Measurements from ENCODE around the gene MST1. TPM values are rescaled to one million over a fixed set of nuclear protein-coding genes. Genes with fewer than 3 reads are reported as not detected.

The MST1 gene
- total RNA-seq, 4 donors from 2014 or later, result 12.9 to 24.7 (median 17.4) TPM

DNA sequence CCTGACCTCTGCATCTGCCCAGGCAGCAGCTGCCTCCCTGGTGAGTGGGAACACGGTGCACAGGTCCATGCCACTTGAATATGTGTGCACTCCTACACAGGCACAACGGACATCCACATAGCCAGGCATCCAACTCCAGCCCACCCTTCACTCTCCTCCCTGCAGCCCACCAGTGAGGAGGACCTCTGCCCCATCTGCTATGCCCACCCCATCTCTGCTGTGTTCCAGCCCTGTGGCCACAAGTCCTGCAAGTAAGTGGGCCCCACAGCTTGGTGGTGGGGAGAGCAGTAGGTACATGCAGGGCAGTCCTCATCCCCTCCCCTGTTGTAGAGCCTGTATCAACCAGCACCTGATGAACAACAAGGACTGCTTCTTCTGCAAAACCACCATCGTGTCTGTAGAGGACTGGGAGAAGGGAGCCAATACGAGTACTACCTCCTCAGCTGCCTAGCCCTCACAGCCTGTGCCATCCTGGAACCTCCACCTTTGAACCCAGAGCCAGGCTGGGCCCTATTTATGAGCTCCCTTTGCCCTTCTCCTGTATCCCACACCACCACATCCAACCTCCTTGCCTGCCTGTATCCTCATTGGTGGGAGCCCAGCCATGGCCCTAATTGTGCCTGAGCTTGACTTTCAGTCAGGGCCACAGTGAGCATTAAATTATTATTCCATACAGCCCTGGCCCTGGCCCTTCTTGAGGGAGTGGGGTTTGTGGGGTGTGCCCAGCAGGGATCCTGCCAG is 31.8 kb upstream of the MST1 start:
- WGBS, 2 donors, result 47 to 54% methylated on average over 4 of the region's 4 CpGs
- no peak for TF ChIP-seq POLR2A (IDR thresholded peaks at IDR 0.05)
- TF ChIP-seq, protein P1, sequence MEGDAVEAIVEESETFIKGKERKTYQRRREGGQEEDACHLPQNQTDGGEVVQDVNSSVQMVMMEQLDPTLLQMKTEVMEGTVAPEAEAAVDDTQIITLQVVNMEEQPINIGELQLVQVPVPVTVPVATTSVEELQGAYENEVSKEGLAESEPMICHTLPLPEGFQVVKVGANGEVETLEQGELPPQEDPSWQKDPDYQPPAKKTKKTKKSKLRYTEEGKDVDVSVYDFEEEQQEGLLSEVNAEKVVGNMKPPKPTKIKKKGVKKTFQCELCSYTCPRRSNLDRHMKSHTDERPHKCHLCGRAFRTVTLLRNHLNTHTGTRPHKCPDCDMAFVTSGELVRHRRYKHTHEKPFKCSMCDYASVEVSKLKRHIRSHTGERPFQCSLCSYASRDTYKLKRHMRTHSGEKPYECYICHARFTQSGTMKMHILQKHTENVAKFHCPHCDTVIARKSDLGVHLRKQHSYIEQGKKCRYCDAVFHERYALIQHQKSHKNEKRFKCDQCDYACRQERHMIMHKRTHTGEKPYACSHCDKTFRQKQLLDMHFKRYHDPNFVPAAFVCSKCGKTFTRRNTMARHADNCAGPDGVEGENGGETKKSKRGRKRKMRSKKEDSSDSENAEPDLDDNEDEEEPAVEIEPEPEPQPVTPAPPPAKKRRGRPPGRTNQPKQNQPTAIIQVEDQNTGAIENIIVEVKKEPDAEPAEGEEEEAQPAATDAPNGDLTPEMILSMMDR (IDR thresholded peaks at IDR 0.05), result no peak
- DNase-seq (ENCODE audit: low spot score in 2 of 2), result peak in 1 of 2 donors; percentile 83
- H3K4me3 ChIP-seq (ENCODE audit: low read depth, poor library complexity, severe bottlenecking), result no peak overlapping the region
- intact Hi-C loops (cut with DNase I; ENCODE audit: low total_unique reads), result loop anchor here (10.0 kb wide), 1 partner anchor 64 kb away; the partner anchor contains the start of gene IP6K1

DNA sequence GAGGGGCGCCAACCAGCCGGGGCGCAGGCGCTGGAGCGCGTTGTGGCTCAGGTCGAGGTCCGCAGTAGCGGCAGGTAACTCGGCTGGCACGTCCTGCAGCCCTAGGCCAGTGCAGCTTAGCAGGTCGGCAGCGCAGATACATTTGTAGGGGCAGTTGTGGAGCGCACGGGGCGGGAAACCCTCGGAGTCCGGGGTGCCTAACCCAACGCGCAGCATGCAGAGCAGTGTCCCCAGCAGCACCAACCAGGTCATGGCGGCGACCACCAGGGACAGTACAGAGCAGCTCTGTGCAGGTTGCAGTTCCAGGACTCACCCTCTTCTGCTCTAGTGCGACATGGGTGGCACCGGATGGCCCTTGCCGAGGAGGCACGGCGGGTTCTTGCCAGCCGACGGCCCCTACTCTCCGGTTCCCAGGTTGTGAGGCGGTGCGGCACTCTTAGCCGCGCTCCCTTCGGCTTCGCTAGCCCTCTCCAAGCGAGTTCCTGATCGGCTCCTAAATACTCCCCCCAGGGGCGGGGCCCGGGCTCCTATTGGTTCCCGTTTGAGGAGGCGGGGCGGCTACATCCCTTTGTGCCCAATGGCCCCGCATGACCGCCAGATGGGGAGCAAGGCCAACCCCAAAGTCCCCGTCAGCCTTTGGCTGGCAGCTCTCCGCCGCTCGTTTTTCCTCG is 30.1 kb upstream of the MST1 start, which contains the start of gene AMIGO3:
Gene AMIGO3 (minus strand): TSS at position 471 of the 671 bp plus-strand sequence. CDS start 219 bp downstream, at position 252.
- DNase-seq (ENCODE audit: low spot score in 2 of 2), result peak; percentile 95 to 99
- intact Hi-C loops (cut with DNase I; ENCODE audit: low total_unique reads), result no loop called here
- H3K4me3 ChIP-seq (ENCODE audit: low read depth, poor library complexity, severe bottlenecking), result peak within 1 kb of the TSS; percentile 1
- no peak for TF ChIP-seq POLR2A (IDR thresholded peaks at IDR 0.05)
- TF ChIP-seq, protein P1 (IDR thresholded peaks at IDR 0.05), result no peak
- 0 to 1% methylated on average over 26 to 50 of the region's 50 CpGs for WGBS, 2 donors

DNA sequence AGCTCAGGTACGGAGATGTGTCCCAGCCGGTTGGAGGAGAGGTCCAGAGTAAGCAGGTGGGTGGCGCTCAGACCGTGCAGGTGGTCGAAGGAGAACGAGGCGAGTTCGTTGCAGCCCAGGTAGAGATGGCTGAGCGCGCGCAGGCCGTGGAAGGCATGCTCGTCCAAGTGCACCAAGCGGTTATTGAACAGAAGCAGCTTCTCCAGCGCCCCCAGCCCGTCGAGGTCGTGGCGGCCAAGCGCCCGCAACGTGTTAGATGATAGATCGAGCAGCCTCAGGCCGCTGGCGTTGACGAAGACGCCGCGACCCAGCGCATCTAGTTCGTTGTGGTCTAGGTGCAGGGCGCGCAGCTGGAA is 29.6 kb upstream of the MST1 start:
- intact Hi-C loops (cut with DNase I; ENCODE audit: low total_unique reads), result no loop called here
- peak overlapping the region; percentile 1 for H3K4me3 ChIP-seq (ENCODE audit: low read depth, poor library complexity, severe bottlenecking)
- DNase-seq (ENCODE audit: low spot score in 2 of 2), result no peak
- TF ChIP-seq, protein P1 (IDR thresholded peaks at IDR 0.05), result no peak
- no peak for TF ChIP-seq POLR2A (IDR thresholded peaks at IDR 0.05)
- WGBS, 2 donors, result 8 to 17% methylated on average over 27 to 33 of the region's 33 CpGs

DNA sequence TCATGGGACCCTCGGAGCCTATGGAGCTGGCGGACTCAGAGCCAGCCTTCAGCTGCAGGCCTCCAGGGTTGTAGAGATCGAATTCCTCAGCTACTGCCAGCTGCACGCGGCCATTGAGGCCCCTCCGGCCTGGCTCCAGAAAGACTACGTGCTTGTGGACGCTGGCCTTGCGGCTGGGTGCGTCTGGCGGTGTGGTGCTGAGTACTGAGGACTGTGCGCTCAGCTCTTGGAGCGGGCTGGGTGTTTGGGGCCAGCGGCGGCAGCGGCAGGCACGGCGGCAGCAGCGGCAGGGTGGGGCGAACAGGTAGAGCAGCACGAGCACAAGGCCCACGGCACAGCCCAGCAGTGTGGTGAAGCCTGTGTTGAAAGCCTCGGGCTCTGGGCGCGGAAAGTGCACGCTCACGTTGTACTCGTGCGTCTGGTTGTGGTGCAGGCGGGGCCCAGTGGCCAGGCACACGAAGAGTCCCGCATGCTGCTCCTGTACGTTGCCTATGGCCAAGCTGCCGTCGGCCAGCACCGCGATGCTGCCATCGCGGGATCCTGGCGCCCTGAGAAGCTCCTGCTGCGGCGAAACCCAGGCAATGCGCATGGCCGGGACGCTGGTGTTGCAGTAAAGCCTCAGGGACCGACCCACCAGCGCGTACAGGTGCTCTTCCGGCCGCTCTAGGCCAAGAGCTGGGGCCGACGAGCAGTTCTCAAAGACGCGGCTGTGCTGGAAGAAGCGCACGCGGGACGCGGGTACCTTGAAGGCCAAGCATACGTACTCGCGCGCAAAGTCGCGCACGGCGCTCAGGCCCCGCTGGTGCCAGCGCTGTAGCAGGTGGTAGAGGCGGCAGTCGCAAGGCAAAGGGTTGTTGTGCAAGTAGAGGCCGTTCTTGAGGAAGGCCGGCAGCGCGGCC is 28.9 kb upstream of the MST1 start:
- H3K4me3 ChIP-seq (ENCODE audit: low read depth, poor library complexity, severe bottlenecking), result no peak overlapping the region
- DNase-seq (ENCODE audit: low spot score in 2 of 2), result no peak
- WGBS, 2 donors, result 57 to 61% methylated on average over 61 to 65 of the region's 75 CpGs
- TF ChIP-seq, protein P1 (IDR thresholded peaks at IDR 0.05), result no peak
- TF ChIP-seq POLR2A (IDR thresholded peaks at IDR 0.05), result no peak
- intact Hi-C loops (cut with DNase I; ENCODE audit: low total_unique reads), result no loop called here

DNA sequence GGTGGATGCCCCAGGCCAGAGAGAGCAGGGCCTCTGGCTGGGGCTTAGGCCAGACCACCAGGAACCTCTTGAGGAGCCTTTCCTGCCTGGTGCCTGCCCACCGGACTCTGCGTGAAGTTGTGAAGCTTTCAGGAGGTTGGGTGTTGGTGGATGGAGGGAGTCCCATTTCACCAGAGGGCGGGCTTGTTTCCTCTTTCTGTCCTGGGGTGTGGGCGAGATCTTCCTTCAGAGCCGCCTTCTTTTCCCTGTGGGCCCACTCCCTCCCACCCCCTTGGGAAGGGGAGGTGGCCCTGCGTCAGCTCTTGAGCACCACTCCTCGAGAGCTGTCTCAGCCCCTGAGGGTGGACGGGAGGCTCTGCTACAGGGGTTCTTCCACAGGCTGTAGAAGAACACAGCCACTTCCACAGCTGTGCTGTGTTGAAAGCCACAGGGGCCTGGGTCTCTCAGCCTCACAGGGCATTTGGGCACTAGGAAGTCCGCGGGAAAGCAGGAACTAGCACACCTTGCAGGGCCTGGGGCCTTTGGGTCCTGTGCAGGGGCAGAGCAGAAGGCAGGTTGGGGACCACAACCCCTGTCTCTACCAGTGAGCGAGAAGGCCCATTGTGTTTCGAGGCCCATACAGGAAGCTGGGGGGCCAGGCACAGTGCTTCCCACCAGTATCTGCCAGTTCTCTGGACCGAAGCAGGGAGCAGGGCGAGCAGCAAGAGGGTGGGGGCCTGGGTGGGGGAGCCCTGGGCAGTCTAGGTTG is 28.1 kb upstream of the MST1 start:
- TF ChIP-seq, protein P1 (IDR thresholded peaks at IDR 0.05), result no peak
- TF ChIP-seq POLR2A (IDR thresholded peaks at IDR 0.05), result no peak
- H3K4me3 ChIP-seq (ENCODE audit: low read depth, poor library complexity, severe bottlenecking), result no peak overlapping the region
- peak in 1 of 2 donors; percentile 82 for DNase-seq (ENCODE audit: low spot score in 2 of 2)
- intact Hi-C loops (cut with DNase I; ENCODE audit: low total_unique reads), result no loop called here
- WGBS, 2 donors, result 75 to 87% methylated on average over 10 to 12 of the region's 14 CpGs
